ENCODE data around the gene MACROH2A1. TPM values are rescaled to one million over a fixed set of nuclear protein-coding genes. Genes with fewer than 3 reads are reported as not detected.

MACROH2A1 gene
- total RNA-seq, 1 experiment from 2014 or later: 355 TPM

GRCh38 chr5:135436951-135437418, 38.0 kb upstream of the MACROH2A1 start:
- DNase-seq (ENCODE audit: low read depth): no peak

GRCh38 chr5:135435467-135436330, 36.7 kb upstream of the MACROH2A1 start:
- no peak for DNase-seq (ENCODE audit: low read depth)

GRCh38 chr5:135434591-135435466, 35.8 kb upstream of the MACROH2A1 start:
- no peak for DNase-seq (ENCODE audit: low read depth)

- no peak for DNase-seq (ENCODE audit: low read depth)
These were observed 34.8 kb upstream of the MACROH2A1 start for GRCh38 chr5:135433681-135434426.

GRCh38 chr5:135432113-135432512, 33.1 kb upstream of the MACROH2A1 start:
- DNase-seq (ENCODE audit: low read depth): no peak

- no peak for DNase-seq (ENCODE audit: low read depth)
These were observed 31.1 kb upstream of the MACROH2A1 start for GRCh38 chr5:135430135-135430437.

GRCh38 chr5:135429301-135430134, 30.5 kb upstream of the MACROH2A1 start:
- no peak for DNase-seq (ENCODE audit: low read depth)

- no peak for DNase-seq (ENCODE audit: low read depth)
These were observed 29.6 kb upstream of the MACROH2A1 start for GRCh38 chr5:135428586-135428985.

- peak; percentile 43 for DNase-seq (ENCODE audit: low read depth)
These were observed 27.4 kb upstream of the MACROH2A1 start for GRCh38 chr5:135426102-135427082.

- DNase-seq (ENCODE audit: low read depth): no peak
These were observed 26.6 kb upstream of the MACROH2A1 start for GRCh38 chr5:135425641-135426040.

- DNase-seq (ENCODE audit: low read depth): no peak
These were observed 24.8 kb upstream of the MACROH2A1 start for GRCh38 chr5:135423846-135424168.

GRCh38 chr5:135423146-135423845, 24.3 kb upstream of the MACROH2A1 start:
- no peak for DNase-seq (ENCODE audit: low read depth)

- no peak for DNase-seq (ENCODE audit: low read depth)
These were observed 23.4 kb upstream of the MACROH2A1 start for GRCh38 chr5:135422419-135422818.

- DNase-seq (ENCODE audit: low read depth): no peak
These were observed 18.1 kb upstream of the MACROH2A1 start for GRCh38 chr5:135417083-135417482.

GRCh38 chr5:135405082-135405481, 6.1 kb upstream of the MACROH2A1 start:
- no peak for DNase-seq (ENCODE audit: low read depth)

- DNase-seq (ENCODE audit: low read depth): no peak
These were observed 3.0 kb upstream of the MACROH2A1 start for GRCh38 chr5:135402031-135402430.

GRCh38 chr5:135400866-135401265, 1.8 kb upstream of the MACROH2A1 start:
- DNase-seq (ENCODE audit: low read depth): no peak

GRCh38 chr5:135399794-135400542, 937 bp upstream of the MACROH2A1 start:
- DNase-seq (ENCODE audit: low read depth): no peak

Data from HT1080 (cell line).